Hippocampal formation (tissue), 2 donors: ENCODE measurements around the gene UTY.
A peak's percentile ranks its signal among the peaks of the same experiment; 100 is the strongest.

Experiments used
- DNase-seq, 2 donors: peaks; one replicate each; lab custom pipeline; 2025; lab: John Stamatoyannopoulos, UW

Gene UTY

GRCh38 chrY:13415556-13415955, 64.3 kb downstream of the UTY start:
- no peak for DNase-seq

- DNase-seq = no peak
Observed at GRCh38 chrY:13398876-13399275, 81.0 kb downstream of the UTY start.

GRCh38 chrY:13381110-13381683, 98.6 kb downstream of the UTY start:
- DNase-seq = no peak

DNA sequence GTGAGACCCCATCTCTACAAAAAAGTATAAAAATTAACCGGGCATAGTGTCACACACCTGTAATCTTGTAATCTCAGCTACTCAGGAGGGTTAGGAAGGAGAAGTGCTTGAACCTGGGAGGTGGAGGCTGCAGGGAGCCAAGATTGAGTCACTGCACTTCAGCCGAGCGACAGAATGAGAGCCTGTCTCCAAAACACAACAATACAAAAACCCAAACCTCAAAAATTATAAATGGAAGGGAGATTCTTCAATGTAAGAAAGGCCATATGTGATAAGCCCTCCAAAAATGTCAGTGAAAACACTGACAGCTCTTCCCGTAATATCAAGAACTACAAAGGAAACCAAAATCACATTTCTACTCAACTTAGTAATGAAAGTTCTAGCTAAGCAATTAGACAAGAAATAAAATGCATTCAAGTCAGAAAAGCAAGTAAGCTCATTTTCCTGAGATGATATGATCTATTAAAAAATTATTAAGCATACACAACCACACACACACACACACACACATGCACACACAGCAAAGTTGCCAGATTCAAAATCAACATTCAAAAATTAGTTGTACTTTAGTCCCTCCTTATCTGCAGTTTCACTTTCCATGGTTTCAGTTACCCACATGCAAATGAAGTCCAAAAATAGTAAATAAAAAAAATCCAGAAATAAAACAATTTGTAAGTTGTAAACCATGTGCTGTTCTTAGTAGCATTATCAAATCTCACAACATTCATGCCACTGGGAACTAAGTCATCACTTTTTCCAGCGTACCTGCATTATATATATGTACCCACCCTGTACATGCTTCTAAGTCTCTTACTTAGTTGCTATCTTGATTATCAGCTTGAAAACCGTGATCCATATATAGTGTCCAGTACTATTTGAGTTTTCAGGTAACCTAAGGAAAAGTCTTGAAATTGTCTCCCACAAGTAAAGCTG, 108.7 kb downstream of the UTY start:
- no peak for DNase-seq

DNA sequence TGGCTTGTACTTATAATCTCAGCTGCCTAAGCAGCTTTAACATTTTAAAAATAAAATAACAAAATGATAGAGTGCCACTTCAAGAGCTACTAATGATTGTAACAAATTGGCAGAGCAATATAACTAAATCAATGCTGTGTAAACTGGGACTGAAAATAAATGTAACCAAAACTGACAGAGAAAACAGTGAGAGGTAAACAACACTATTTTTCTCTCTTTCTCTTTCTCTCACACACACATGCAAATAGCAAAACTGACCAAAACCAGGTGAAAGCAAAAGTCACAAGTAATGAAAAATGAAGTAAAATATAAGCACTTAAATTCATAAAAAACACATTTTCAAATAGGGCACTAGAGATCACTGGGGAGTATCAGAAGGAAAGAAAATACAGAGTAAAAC, 109.6 kb downstream of the UTY start:
- DNase-seq = no peak

GRCh38 chrY:13368513-13368845, 111.4 kb downstream of the UTY start:
- DNase-seq = no peak

- DNase-seq = no peak
Observed at GRCh38 chrY:13363641-13364040, 116.2 kb downstream of the UTY start.

DNA sequence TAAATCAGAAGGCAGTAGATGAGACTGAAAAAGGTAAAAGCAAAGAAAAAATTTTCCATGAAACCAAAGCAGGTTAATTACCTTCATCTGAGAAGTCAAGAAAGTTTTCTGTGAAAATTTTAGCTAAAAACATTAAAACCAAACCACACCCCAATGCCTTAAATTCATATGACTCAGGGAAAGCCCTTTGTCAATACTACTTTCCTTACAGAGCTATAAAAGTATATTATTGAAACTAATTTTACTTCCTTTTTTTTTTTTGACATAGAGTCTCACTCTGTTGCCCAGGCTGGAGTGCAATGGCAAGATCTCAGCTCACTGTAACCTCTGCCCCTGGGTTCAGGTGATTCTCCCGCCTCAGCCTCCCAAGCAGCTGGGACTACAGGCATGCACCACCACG, 117.2 kb downstream of the UTY start:
- no peak for DNase-seq

- DNase-seq = no peak
Observed at GRCh38 chrY:13361656-13362636, 117.9 kb downstream of the UTY start.

- no peak for DNase-seq
Observed at GRCh38 chrY:13351443-13351842, 128.4 kb downstream of the UTY start.

DNA sequence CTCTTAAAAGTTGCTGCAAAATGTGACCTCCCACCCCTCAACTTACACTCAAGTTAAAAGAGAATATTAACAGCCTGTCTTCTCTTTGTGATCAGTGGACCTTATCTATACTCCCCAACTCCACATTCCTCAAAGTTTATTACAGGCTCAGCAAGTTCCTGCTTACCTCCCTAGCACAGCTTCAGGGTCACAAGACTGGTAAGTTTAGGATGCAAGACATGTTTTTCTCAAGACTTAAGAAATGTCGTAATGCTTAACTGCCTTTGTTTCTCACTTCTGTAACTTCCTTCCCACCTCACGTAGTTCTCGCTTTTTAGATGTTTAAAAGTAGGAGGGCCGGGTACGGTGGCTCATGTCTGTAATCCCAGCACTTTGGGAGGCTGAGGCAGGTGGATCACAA, 132.7 kb downstream of the UTY start:
- no peak for DNase-seq

DNA sequence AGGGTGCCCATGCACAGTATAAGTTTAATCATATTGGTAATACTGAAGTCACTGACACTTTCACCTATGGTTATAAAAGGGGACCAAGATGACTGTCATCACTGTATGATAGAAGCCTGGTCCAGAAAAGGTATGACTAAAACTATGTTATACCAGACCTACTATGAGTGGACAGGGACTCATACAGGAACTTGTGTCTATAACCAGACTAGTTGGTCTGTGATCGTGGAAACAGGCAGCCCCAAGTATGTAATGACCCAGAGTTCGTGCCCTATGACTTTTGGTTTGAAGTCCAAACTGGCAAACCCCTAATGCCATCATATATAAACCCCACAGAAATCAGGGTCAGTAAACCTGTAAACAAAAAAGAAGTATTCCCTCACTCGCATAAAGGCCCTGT, 134.3 kb downstream of the UTY start:
- no peak for DNase-seq

DNA sequence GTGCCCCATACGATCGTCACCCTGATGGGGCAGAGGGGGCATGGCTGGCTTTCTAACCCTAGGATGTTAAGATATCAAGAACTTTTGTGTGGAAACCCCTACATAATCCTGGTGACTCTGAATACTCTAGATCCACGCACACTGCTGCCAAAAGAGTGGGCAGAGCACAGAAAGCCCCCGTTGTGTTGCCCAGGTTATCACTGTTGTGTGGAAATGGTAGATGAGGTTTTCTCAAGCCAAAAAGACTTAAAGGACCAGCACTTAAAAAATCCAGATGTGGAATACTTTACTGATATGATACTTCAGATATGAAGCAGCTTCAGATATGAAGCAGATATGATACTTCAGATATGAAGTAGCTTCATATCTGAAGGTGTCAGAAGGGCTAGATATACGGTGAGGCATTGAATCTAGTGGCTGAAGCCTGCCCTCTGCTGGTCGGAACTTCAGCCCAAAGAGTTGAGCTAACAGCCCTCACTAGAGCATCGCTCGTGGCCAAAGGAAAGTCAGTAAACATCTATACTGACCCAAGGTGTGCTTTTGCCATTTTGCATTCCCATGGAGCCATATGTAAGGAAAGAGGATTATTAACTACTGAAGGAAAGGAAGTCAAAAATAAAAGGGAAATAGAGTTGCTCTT, 136.4 kb downstream of the UTY start:
- DNase-seq = peak in 1 of 2 donors; percentile 4

DNA sequence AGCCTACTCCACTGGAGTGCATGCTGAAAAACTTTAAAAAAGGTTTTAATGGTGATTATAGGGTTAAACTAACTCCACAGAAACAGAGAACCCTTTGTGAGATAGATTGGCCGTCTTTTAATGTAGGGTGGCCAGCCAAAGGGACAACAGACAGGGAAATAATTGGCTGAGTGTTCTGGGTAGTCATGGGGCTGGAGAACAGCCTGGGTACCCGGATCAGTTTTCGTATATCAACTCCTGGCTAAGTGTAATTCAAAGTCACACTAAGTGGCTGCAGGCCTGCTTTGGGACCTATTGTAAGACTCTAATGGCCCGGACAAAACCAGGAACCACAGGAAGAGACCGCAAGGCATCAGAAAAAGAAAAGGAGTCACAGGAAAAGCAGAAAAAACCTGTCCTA, 139.9 kb downstream of the UTY start:
- peak in 1 of 2 donors; percentile 46 for DNase-seq

GRCh38 chrY:13339381-13339780, 140.5 kb downstream of the UTY start:
- DNase-seq = no peak

- no peak for DNase-seq
Observed at GRCh38 chrY:13338711-13339110, 141.1 kb downstream of the UTY start.

GRCh38 chrY:13337934-13338333, 141.9 kb downstream of the UTY start:
- DNase-seq = no peak

GRCh38 chrY:13333791-13334190, 146.0 kb downstream of the UTY start:
- DNase-seq = no peak

GRCh38 chrY:13330651-13331050, 149.2 kb downstream of the UTY start:
- DNase-seq = no peak

DNA sequence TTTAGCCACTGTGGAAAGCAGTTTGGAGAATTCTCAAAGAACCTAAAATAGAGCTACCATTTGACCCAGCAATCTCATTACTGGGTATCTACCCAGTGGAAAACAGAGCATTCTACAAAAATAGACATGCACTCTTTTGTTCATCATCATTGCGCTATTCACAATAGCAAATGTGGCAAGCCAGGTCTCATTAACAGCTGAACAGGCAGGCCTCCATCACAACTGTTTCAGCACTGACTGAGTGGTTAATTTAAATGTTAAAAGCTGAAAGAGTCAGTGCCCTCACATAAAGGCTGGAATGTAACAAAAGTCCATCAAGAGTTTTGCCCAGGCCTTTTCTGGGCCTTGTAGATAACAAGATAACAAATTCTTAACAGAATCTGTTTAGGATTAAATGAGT, 166.9 kb downstream of the UTY start:
- no peak for DNase-seq

GRCh38 chrY:13307959-13308358, 171.9 kb downstream of the UTY start:
- no peak for DNase-seq

DNA sequence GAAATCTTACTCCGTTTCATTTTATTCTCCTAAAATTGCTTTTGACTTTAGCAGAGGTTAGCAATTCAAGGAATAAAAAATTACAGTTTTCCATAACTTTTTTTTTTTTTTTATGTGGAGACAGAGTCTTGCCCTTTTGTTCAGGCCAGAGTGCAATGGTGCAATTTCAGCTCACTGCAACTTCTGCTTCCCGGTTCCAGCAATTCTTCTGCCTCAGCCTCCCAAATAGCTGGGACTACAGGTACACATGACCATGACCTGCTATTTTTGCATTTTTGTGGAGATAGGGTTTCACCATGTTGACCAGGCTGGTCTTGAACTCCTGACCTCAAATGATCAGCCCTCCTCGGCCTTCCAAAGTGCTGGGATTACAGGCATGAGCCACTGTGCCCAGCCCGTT, 179.0 kb downstream of the UTY start:
- DNase-seq = no peak
